HepG2 (cell line): ENCODE data around the gene NUDT22. TPM values are rescaled to one million over a fixed set of nuclear protein-coding genes. Genes with fewer than 3 reads are reported as not detected.

Source experiments
- BCL3 ChIP-seq: sonication (generic); formaldehyde crosslinking; IDR thresholded peaks from 2 replicates; pipeline ENCODE4 v1.5.1; 2020; ENCODE audit warnings: mild to moderate bottlenecking, missing genetic modification reagents, moderate library complexity
- BRCA1 ChIP-seq: sonication (generic); formaldehyde crosslinking; IDR thresholded peaks from 2 replicates; pipeline ENCODE4 v1.4.0; 2020; ENCODE audit warnings: missing genetic modification reagents
- KDM4B ChIP-seq: sonication (generic); formaldehyde crosslinking; IDR thresholded peaks from 2 replicates; pipeline ENCODE4 v1.4.0; 2020; ENCODE audit warnings: missing genetic modification reagents
- LBX2 ChIP-seq: sonication (generic); formaldehyde crosslinking; IDR thresholded peaks from 2 replicates; pipeline ENCODE4 v1.5.0; 2020; ENCODE audit warnings: missing genetic modification reagents, mild to moderate bottlenecking, borderline replicate concordance
- MED13 ChIP-seq: sonication (generic); formaldehyde crosslinking; IDR thresholded peaks from 2 replicates; pipeline ENCODE4 v1.5.0; 2020; ENCODE audit warnings: missing genetic modification reagents
- POLR2A ChIP-seq, 2 experiments: IDR thresholded peaks; 2 replicates each; pipeline ENCODE4 v1.6.1; 2011; ENCODE audit warnings: low read depth in 2 of 2, low read length in 2 of 2, mild to moderate bottlenecking in 1 of 2, moderate library complexity in 1 of 2; ENCODE audit not compliant: insufficient read depth in 1 of 2
- PRDM15 ChIP-seq: sonication (generic); formaldehyde crosslinking; IDR thresholded peaks from 2 replicates; pipeline ENCODE4 v1.4.0; 2020; ENCODE audit warnings: missing genetic modification reagents
- SOX5 ChIP-seq: IDR thresholded peaks from 2 replicates; pipeline ENCODE4 v1.6.1; 2016; ENCODE audit warnings: borderline replicate concordance
- THAP11 ChIP-seq: IDR thresholded peaks from 2 replicates; pipeline ENCODE4 v1.6.1; 2016; ENCODE audit warnings: missing biosample characterization, missing genetic modification reagents
- THRA ChIP-seq: sonication (generic); formaldehyde crosslinking; IDR thresholded peaks from 2 replicates; pipeline ENCODE4 v1.4.0; 2020; ENCODE audit warnings: missing genetic modification reagents, borderline replicate concordance
- UBTF ChIP-seq: sonication (generic); formaldehyde crosslinking; IDR thresholded peaks from 2 replicates; pipeline ENCODE4 v1.4.0; 2020; ENCODE audit warnings: mild to moderate bottlenecking, missing genetic modification reagents
- ZFP62 ChIP-seq: sonication (generic); formaldehyde crosslinking; IDR thresholded peaks from 2 replicates; pipeline ENCODE4 v1.4.0; 2020; ENCODE audit warnings: missing genetic modification reagents
- ZNF263 ChIP-seq: sonication (generic); formaldehyde crosslinking; IDR thresholded peaks from 2 replicates; pipeline ENCODE4 v1.4.0; 2020; ENCODE audit warnings: missing genetic modification reagents
- ZNF432 ChIP-seq: sonication (generic); formaldehyde crosslinking; IDR thresholded peaks from 2 replicates; pipeline ENCODE4 v1.5.0; 2020; ENCODE audit warnings: missing genetic modification reagents, mild to moderate bottlenecking, borderline replicate concordance
- ZNF574 ChIP-seq: sonication (generic); formaldehyde crosslinking; IDR thresholded peaks from 2 replicates; pipeline ENCODE4 v1.4.0; 2020; ENCODE audit warnings: missing genetic modification reagents
- ZNF678 ChIP-seq: sonication (generic); formaldehyde crosslinking; IDR thresholded peaks from 2 replicates; pipeline ENCODE4 v1.4.0; 2020; ENCODE audit warnings: mild to moderate bottlenecking, missing genetic modification reagents
- ZNF790 ChIP-seq: sonication (generic); formaldehyde crosslinking; IDR thresholded peaks from 2 replicates; pipeline ENCODE4 v1.8.0; 2022; ENCODE audit warnings: missing genetic modification reagents, mild to moderate bottlenecking, borderline replicate concordance
- polyA plus RNA-seq, 8 experiments: library from polyadenylated mRNA; depleted of rRNA in 3 of 8; stranded (reverse) in 7 of 8; unstranded in 1 of 8; fragments of >200 nt; fragmentation: Illumina TruSeq in 4 of 8; extraction: Trizol in 4 of 8; gene quantifications; 2 replicates each; pipeline versions ENCODE4 v1.2.1 to v1.2.3, GENCODE V29; 2011 to 2016; ENCODE audit warnings: low read depth in 4 of 8, missing spikeins in 1 of 8, mixed read lengths in 1 of 8; ENCODE audit not compliant: insufficient read depth in 1 of 8
- total RNA-seq, 5 experiments: library from RNA; depleted of rRNA; stranded (reverse); fragments of >200 nt; fragmentation: Illumina TruSeq; extraction: Trizol; gene quantifications; 2 replicates each; pipeline ENCODE4 v1.2.3, GENCODE V29; 2016; ENCODE audit warnings: low read depth in 1 of 5

The NUDT22 gene
- total and polyA plus RNA-seq, 2 of the 13 experiments (the other 11 are each of a cell fraction or from before 2014, with no cell fraction given): 33.5 to 39.8 TPM

- no peak for TF ChIP-seq ZNF432 (CRISPR knock-in tag)
- TF ChIP-seq POLR2A (IDR thresholded peaks at IDR 0.05; ENCODE audit: insufficient read depth in 1 of 2, low read depth in 2 of 2, low read length in 2 of 2): no peak
- TF ChIP-seq ZNF263 (CRISPR knock-in tag): no peak
- TF ChIP-seq BCL3 (CRISPR knock-in tag): 0 out of 2 replicates have a peak, but pooled peaks have one; percentile 1
- TF ChIP-seq MED13 (CRISPR knock-in tag): no peak
- TF ChIP-seq BRCA1 (CRISPR knock-in tag): 0 out of 2 replicates have a peak, but pooled peaks have one; percentile 28
- peak; percentile 39; the same call in 1 of the 2 replicates for TF ChIP-seq PRDM15 (CRISPR knock-in tag)
- no peak for TF ChIP-seq ZFP62 (CRISPR knock-in tag)
- TF ChIP-seq THAP11 (CRISPR knock-in tag): peak; percentile 97
- peak; percentile 96 for TF ChIP-seq ZNF574 (CRISPR knock-in tag)
- peak; percentile 40; the same call in 1 of the 2 replicates for TF ChIP-seq SOX5 (CRISPR knock-in tag)
- TF ChIP-seq ZNF678 (CRISPR knock-in tag): no peak
- TF ChIP-seq KDM4B (CRISPR knock-in tag): peak; percentile 30
- peak; percentile 69 for TF ChIP-seq UBTF (CRISPR knock-in tag)
- no peak for TF ChIP-seq ZNF790
- TF ChIP-seq LBX2 (CRISPR knock-in tag): no peak
- TF ChIP-seq THRA (CRISPR knock-in tag): peak; percentile 55
Observed at GRCh38 chr11:64269540-64270220, 43.6 kb downstream of the NUDT22 start (continued).
